Measurements from ENCODE around the gene DIP2C.
"Not testable (repeated sequence)": the region's sequence is repeated elsewhere in the genome, so short reads cannot be mapped to it uniquely, and the experiment has no call there.

DIP2C gene

GRCh38 chr10:311901-312665 is 377.4 kb downstream of the DIP2C start:
- no peak for DNase-seq

GRCh38 chr10:310976-311639 is 378.4 kb downstream of the DIP2C start:
- no peak for DNase-seq

- no peak for DNase-seq
These were observed 379.1 kb downstream of the DIP2C start for GRCh38 chr10:310371-310770.

GRCh38 chr10:308572-309085 is 380.8 kb downstream of the DIP2C start:
- DNase-seq: no peak

GRCh38 chr10:308101-308500 is 381.4 kb downstream of the DIP2C start:
- DNase-seq: no peak

GRCh38 chr10:307659-308058 is 381.8 kb downstream of the DIP2C start:
- no peak for DNase-seq

GRCh38 chr10:306675-307185 is 382.7 kb downstream of the DIP2C start:
- DNase-seq: no peak

GRCh38 chr10:306007-306674 is 383.3 kb downstream of the DIP2C start:
- DNase-seq: no peak

GRCh38 chr10:305034-305433 is 384.4 kb downstream of the DIP2C start:
- no peak for DNase-seq

GRCh38 chr10:301536-301935 is 387.9 kb downstream of the DIP2C start:
- no peak for DNase-seq

- DNase-seq: not testable (repeated sequence)
These were observed 388.9 kb downstream of the DIP2C start for GRCh38 chr10:300580-300979.

GRCh38 chr10:299969-300368 is 389.5 kb downstream of the DIP2C start:
- no peak for DNase-seq

- DNase-seq: no peak
These were observed 390.0 kb downstream of the DIP2C start for GRCh38 chr10:299512-299911.

GRCh38 chr10:298033-298432 is 391.4 kb downstream of the DIP2C start:
- DNase-seq: no peak

GRCh38 chr10:297567-297966 is 391.9 kb downstream of the DIP2C start:
- no peak for DNase-seq

- DNase-seq: no peak
These were observed 395.8 kb downstream of the DIP2C start for GRCh38 chr10:293636-294035.

GRCh38 chr10:290026-290725 is 399.3 kb downstream of the DIP2C start:
- DNase-seq: no peak

GRCh38 chr10:289581-289980 is 399.9 kb downstream of the DIP2C start:
- DNase-seq: no peak

- no peak for DNase-seq
These were observed 400.9 kb downstream of the DIP2C start for GRCh38 chr10:288316-289200.

- no peak for DNase-seq
These were observed 401.7 kb downstream of the DIP2C start for GRCh38 chr10:287814-288213.

- DNase-seq: no peak
These were observed 402.3 kb downstream of the DIP2C start for GRCh38 chr10:287026-287709.
